Stimulated activated CD8-positive, alpha-beta memory T cell treated with anti-CD3 and anti-CD28 coated beads, Interleukin-7, amount 100 ng/mL, for 4 hours (primary cell): ENCODE results near the gene UBE4B.
"Not testable (repeated sequence)": the region's sequence is repeated elsewhere in the genome, so short reads cannot be mapped to it uniquely, and the experiment has no call there.

Experiments
- DNase-seq, 2 donors: peaks; one replicate each; pipeline ENCODE4 v3.0.0-alpha.2; 2020; ENCODE audit warnings: low read depth in 2 of 2

UBE4B gene

DNA sequence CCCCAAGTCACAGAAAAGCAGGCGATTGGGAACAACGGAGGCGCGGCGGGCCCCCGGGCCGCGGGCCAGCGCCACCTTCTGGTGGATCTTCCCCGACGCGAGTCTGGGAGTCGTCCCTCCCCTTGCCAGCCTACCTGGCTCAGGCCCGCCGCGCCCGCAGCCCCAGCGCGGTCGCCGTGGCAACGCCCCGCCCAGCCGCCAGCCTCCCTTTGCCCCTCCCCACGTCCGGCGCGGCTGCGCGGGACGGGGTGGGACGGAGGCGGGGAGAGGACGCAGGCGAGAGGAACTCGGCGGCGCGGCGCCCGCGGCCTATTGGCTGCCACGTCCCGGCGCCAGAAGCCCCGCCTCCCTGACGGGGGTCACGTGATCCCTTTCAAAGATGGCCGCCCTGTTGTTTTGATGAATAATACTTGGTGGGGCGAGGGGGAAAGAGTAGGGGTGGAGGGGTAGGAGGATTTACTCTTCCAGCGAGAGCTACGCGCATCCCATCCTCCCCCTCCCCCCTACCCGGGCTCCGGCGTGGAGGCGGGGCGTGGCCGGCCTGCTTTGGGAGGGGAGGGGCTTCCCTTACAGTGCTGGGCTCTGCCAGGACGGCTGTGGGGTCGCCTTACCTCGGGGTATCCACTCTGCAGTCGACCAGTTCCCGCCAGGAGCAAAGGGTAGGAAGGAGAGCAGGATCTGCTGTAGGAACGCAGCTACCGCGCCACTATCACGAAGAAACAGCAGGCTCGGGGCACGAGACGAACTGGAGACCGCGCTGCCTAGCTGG, at the start of gene UBE4B:
UBE4B (plus strand) TSS at position 369 of the 769 bp plus-strand sequence. CDS start 713 bp downstream, outside the sequence.
- peak; percentile 95 to 99 for DNase-seq

DNA sequence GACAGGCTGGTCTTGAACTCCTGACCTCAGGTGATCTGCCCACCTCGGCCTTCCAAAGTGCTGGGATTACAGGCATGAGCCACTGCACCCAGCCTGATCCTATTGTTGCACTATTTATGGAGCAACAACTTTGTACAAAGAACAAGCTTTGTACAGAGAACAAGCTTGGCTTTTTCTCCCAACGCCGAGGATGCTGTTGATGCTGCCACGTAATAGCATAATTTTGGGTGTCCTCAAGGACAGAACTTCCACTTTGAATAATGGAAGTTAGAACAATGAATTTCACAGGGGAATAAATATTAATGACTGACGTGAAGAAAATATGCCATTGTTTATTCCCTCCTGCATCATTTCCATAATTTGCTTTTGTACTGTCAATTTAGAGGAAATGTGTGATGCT, 48.5 kb upstream of the UBE4B start:
- DNase-seq = no peak

DNA sequence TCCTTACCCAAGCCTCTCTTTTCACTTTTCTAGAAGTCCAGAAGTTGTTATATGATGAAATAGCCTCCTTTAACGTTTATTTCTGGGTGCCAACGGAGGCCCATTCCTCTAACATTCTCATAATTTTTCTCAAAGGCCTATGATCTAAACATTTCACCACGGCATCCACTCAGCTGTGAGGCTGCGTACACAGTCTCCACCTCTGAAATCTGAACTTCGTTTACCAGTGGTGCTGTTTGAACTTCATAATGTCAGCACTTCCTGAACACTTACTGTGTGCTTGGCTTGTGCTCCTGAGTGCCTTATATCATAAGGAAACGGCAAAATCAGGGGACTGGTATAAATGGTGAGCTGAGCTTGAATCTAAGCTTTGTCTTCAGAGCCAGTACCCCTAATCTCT, 47.8 kb upstream of the UBE4B start:
- no peak for DNase-seq

DNA sequence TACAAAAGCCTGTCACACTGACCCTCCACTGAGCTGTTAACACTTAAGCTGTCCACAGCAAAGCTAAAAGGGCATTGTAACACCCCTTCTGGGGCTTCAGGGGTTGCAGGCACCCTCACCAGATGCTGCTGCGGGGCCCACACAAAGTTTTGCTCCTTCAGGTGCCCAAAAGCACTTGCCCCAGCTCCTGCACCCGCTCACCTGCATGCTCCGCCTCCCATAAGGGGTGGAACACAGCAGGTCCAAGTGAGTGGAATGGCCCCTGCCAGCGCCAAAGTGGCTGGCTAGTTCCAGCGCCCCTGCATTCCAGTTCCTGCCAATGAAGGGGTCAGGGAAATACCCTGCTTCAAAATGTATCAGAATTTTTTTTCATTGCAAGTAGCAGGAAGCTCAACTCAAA, 43.0 kb upstream of the UBE4B start:
- no peak for DNase-seq

DNA sequence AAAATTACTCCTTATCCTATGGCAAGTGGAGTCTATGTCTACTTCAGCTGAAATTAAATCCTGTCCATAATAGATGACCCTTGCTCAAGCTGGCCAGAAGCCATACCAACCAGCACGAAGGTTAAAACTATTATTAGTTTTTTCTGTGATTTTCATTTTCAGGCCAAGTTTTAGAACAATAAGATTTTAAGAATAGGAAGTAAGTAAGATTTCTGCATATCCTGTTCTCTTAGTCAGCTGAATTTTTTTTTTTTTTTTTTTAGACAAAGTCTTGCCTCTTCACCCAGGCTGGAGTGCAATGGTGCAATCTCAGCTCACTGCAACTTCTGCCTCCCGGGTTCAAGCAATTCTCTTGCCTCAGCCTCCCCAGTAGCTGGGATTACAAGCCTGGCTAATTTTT, 41.8 kb upstream of the UBE4B start:
- DNase-seq = no peak

DNA sequence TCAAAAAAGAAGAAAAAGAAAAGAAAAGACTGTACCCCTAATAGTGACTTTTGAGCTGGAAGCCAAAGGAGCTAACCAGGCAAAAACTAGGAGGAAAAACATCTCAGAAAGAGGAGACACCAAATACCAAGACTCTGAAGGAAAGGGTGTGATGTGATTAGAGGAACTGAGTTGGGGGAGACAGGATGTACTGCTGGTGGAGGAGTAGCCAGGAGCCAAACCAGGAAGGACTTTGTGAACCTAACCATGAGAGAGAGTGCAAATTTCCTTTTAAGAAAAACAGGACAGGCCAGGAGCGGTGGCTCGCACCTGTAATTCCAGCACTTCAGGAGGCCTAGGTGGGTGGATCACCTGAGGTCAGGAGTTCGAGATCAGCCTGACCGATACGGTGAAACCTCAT, 39.8 kb upstream of the UBE4B start:
- no peak for DNase-seq

DNA sequence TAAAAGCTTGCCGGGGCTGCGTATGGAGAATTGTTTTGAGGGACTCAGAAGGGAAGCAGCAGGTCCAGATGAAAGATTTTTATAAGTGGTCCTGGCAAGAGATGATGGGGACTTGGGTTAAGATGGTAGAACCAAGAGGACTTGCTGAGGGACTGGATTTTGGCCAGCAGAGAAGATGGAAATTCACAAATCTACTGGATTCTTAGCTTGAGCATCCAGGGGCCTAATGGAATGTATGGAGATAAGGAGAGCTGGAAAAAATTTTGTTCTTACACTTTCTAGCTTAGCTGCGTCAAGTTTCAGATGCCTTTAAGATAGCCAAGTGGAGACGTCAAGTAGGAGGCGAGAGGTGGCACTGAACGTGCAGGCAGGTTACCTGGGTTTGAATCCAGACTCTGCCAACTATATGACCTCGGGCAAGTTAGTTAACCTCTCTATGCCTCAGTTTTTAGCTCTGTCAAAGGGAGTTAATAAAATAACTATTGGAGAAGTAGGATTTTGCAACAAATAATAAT, 39.1 kb upstream of the UBE4B start:
- DNase-seq = no peak

DNA sequence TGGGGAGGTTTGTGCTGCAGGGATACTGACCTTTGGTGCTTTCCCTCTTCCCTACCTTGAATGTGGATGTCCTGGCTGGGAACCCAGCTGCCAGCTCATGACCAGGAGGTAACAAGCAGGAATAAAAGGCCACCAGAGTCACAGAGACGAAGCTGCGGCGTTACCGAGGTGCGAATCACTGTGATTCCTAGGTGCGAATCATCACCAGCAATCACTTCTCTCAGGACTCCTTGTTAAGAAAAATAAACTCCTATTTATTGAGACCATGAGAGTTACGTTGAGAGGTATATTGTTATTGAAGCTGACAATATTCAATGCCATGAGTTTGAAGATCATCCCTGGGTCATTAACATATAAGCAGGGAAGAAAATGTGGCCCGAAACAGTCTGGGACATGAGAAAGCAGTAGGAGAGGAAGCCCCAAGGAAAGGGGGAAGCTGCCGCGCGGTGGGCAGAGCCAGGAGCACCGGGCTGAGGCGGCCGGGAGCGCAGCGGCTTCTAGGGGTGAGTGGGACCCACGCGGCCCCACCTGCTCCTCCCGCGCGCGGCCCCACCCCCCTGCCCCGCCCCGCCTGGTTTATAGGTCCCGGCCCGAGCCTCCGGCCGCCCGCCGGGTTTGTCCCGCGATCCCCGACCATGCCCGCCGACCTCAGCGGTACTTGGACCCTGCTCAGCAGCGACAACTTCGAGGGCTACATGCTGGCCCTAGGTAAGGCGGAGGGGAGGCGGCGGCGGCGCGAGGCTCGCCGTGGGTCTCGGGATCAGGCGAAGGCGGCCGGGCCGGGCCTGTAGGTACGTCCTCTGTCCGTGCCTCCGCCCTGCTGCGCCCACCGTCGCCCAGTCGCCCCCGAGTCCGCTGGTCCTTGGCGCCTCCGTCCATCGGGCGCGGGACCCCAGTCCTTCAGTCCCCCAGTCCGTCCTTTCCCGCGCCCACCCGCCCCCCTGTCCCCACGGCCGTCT, 35.9 kb upstream of the UBE4B start, which contains the start of gene RBP7:
RBP7 (plus strand) TSS at position 605 of the 959 bp plus-strand sequence; CDS start at position 636, 31 bp downstream.
- peak in 1 of 2 donors; percentile 6 for DNase-seq

DNA sequence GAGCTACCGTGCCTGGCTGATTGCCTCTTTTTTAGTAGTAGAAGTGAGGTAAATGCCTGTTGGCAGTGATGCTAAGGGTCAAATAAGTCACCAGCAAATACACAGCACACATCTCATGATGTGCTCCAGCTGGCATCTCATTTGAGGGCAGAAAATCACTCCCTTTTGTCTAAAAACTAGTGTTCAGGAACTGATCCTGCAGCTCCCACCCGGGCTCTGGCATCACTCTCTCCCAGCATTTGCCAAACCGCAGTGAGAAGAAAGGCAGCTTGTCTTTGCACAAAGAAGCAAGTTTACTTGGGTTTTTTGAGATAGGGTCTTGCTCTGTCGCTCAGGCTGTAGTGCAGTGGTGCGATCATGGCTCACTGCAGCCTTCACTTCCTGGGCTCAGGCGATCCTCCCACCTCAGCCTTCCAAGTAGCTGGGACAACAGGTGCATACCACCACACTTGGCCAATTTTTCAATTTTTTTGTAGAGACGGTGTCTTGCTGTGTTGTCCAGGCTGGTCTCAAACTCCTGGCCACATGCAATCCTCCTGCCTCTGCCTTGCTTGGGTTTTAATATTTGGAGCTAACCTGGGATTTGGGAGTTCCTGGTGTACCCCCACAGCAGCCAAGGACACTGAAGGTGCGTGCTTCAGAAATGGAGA, 31.6 kb upstream of the UBE4B start:
- no peak for DNase-seq

DNA sequence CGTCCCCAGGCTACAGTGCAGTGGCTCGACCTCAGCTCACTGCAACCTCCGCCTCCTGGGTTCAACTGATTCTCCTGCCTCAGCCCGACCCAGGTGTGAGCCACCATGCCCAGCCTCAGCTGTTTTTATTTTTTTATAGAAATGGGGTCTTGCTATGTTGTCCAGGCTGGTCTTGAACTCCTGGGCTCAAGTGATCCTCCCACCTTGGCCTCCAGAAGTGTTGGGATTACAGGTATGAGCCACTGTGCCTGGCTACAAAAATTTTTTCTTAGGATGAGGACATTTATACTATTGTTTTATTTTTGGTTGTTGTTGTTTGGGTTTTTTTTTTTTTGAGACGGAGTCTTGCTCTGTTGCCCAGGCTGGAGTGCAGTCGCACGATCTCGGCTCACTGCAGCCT, 27.5 kb upstream of the UBE4B start:
- not testable (repeated sequence) for DNase-seq

DNA sequence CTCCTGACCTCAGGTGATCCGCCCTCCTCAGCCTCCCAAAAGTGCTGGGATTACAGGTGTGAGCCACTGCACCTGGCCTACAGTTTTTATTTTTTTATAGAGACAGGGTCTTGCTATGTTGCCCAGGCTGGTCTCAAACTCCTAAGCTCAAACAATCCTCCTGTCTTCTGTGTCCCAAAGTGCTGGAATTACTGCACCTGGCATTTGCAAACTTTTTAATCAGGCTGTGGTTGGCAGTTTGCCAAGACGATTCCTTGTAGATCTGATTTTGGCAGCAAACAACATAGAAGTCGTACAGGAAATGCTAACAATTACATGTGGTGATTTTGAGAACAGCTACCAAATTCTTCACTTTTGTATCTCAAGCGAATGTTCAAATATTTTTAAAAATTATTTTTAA, 25.6 kb upstream of the UBE4B start:
- DNase-seq = no peak

DNA sequence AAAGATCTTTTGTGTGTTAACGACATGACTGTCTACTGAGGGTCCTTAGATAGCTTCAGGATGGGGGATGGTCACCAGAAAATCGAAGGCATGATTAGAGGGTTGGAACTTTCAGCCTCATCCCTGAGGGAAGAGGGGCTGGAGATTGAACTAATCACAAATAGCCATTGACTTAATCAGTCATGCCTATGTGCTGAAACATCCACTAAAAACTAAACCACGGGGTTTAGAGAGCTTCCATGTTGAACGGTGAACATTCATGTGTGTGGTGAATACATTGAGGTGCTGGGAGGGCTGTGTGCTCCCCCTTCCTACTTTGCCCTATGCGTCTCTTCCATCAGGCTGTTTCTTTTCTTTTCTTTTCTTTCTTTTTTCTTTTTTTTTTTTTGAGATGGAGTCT, 18.7 kb upstream of the UBE4B start:
- no peak for DNase-seq

DNA sequence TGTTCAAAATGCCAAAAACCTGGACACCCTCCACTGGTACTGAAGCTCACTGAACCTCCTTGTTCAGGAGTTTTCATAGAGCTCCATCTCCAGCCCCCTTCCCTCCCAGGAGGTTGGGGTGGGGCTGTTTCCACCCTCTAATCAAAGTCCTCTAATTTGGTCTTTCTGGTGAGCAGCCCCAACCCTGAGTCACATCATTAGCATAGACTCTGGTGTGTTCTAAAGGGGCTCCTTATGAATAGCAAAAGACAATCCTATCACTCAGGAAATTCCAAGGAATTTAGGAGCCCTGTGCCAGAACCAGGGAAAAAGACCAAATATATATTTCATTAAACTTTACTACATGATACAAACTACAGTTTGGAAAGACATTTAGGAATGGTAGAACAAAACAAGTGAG, 13.2 kb upstream of the UBE4B start:
- DNase-seq = no peak

DNA sequence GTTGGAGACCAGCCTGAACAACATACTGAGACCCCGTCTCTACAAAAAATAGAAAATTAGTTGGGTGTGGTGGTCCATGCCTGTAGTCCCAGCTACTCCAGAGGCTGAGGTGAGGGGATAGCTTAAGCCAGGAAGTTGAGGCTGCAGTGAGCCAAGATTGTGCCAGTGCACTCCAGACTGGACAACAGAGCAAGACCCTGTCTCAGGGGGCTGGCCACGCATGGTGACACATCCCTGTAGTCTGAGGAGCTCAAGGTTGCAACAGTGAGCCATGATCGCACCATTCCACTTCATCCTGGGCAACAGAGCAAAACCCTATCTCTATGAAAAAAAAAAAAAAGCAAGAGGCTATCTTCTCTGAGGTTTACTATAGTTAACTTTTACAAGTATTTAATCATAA, 12.7 kb upstream of the UBE4B start:
- DNase-seq = no peak

DNA sequence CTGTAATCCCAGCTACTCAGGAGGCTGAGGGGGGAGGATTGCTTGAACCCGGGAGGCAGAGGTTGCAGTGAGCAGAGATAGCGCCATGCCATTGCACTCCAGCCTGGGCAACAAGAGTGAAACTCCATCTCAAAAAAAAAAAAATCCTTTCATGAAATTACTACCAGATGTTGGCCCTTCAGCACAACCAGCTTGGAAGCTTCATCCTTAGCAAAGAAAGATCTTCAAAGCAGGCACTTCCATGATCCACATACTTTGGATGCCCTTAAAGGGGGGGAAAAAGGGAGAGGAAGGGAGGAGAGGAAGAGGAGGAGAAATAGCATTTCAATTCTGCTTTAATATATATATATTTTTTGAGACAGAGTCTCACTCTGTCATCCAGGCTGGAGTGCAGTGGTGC, 12.1 kb upstream of the UBE4B start:
- DNase-seq = not testable (repeated sequence)

DNA sequence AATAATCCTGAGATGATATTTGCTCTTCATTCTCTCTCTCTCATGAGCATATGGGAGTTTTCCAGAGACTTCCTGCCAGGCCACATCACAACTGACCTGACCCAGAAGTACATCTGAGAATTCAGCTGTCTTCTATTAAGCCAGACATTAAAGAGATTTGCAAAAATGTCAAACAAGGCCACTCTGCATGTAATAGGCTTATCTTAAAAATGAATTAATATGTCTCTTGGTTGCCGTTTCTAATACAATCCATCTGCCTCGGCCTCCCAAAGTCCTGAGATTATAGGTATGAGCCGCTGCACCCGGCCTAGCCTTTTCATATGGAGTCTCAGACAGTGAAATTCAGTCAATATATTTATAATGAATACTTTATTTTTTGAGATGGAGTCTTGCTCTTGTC, 10.8 kb upstream of the UBE4B start:
- not testable (repeated sequence) for DNase-seq

DNA sequence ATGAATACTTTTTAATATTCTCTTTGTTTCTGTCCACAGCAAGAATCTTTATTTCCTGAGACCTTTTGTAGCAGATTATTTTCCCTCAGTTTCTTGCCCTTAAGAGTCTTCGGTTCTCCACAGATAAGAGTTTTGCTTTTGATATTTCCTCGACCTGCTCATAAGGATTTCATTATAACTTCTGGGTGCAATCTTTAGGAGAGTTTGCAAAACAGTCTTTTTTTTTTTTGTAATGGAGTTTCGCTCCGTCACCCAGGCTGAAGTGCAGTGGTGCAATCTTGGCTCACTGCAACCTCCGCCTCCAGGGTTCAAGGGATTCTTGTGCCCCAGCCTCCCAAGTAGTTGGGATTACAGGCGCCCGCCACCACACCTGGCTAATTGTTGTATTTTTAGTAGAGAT, 10.1 kb upstream of the UBE4B start:
- DNase-seq = no peak

DNA sequence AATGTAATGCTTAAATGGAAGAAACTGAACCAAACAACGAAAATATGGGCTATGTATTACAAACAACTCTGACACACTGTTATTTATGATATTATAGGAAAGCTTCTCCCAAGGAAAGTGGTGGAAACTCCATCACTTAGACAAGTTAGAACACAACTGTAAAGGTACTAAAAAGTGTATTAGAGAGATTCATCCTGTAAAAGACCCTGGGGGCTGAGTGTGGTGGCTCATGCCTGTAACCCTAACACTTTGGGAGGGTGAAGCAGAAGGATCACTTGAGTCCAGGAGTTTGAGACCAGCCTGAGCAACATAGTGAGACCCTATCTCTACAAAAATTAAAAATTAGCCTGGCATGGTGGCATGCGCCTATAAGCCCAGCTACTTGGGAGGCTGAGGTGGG, 7.4 kb upstream of the UBE4B start:
- no peak for DNase-seq

DNA sequence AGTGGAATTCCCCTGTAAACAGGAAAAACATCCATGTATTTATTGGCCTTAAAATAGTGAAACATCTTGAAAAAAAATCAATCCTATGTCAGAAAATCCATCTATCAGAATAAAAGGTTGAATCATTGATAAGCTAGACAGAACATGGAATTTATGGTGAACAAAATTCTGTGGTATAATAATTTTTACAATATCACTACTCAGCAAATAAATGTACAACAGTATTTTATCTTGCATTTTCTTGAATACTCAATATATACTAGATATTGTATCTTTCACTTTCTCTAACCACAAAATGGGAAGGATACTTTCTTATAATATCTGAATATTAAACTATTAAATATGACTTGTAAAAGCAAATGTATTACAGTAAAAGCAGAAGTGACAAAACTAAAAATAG, 5.7 kb upstream of the UBE4B start:
- DNase-seq = no peak

DNA sequence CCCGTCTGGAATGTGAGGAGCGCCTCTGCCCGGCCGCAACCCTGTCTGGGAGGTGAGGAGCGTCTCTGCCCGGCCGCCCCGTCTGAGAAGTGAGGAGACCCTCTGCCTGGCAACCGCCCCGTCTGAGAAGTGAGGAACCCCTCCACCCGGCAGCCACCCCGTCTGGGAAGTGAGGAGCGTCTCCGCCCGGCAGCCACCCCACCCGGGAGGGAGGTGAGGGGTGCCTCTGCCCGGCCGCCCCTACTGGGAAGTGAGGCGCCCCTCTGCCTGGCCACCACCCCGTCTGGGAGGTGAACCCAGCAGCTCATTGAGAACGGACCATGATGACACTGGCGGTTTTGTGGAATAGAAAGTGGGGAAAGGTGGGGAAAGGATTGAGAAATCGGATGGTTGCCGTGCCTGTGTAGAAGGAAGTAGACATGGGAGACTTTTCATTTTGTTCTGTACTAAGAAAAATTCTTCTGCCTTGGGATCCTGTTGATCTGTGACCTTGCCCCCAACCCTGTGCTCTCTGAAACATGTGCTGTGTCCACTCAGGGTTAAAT, 3.7 kb upstream of the UBE4B start:
- not testable (repeated sequence) for DNase-seq

DNA sequence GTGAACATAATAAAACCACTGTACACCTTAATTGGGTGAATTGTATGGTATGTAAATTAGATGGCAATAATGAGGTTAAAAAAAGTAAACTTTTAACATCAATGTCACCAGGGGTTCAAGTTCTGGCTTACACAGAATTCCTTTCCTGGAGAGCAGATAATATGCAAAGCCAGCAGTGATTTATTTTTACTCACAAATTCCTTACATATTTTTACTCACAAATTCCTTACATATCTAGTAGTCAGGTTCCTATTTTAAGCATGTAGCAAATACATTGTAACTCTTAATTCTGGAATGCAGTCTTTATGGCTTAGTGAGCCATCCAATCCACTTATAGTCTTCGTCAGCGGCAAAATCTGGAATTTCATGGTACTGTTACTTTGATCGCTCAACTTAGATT, 1.3 kb upstream of the UBE4B start:
- no peak for DNase-seq
